GOT3 (cell line): ENCODE measurements around the gene PRAC2.

Experiments
- DNase-seq: peaks from one replicate; lab custom pipeline; 2025; ENCODE audit warnings: mixed read lengths; lab: John Stamatoyannopoulos, UW

Gene PRAC2

DNA sequence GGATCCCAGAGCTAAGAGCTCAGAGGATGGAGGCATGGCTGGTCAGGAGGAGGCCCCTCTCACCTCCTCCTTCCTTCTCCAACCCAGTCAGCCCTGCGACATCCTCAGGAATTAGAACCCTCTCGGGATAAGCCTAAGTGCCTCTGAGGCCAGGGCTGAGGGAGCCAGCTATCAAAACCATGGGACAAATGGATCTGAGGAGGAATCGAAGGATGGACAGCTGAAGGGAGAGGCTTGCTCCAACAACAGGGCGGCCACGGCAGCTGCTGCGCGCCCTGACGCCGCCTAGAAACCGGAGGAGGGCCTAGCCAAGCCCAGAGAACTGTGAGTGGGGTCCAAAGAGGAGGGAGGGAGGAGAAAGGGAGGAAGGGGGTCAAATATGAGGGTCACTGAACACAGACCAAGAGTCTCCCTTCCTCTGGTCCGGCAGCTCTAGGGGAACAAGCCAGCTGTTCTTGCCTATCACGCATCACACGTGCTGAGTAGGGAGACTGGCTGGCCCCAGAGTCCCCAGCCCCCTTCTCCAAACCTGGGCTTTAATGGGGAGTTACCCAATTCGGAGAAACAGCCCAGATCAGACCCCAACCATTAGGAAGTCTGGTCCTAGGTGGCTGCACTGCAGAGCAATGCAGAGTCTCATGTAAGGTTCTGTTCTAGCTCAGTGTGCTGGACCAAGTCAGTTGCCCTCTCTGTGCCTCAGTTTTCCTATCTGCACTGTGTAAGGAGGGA is 11.5 kb downstream of the PRAC2 start:
- DNase-seq = no peak

DNA sequence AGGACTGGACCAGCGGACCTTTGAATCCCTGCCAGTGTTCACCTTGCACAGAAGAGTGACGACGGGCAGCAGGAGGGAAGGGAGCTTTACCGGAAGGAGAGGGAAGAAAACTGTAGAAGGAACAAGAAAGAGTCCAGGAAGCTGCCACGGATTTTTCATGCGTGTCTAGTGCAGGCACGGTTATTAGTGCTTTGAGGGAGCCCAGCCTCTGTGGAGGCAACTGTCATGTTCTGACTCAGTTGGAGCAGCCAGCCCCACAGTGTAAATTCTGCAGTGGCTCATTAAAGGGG is 12.0 kb downstream of the PRAC2 start:
- DNase-seq = no peak

DNA sequence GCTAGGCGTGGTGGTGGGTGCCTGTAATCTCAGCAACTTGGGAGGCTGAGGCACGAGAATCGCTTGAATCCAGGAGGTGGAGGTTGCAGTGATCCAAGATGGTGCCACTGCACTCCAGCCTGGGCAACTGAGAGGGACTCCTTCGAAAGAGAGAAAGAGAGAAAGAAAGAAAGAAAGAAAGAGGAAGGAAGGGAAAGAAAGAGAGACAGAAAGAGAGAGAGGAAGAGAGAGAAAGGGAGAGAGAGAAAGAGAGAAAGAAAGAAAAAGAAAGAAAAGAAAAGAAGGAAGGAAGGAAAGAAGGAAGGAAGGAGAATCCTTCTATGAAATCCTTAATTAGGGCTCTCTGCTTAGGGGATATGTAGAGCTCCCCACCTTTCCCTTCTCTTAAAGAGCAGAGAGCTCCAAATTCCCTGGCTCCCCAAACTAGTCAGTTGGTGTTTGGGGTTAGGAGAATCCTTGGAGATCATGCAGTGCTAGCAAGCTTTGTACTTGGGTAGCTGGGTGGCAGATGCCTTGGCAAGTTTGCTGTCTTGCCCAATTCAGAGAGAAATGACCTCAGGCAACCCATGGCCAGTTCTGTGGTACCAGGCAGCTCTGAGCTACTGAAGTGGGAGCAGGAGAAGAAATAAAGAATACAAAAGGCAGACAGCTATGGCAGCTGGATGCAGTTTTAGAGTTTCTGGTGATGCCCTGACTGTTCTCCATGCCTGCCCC is 14.5 kb downstream of the PRAC2 start:
- no peak for DNase-seq

DNA sequence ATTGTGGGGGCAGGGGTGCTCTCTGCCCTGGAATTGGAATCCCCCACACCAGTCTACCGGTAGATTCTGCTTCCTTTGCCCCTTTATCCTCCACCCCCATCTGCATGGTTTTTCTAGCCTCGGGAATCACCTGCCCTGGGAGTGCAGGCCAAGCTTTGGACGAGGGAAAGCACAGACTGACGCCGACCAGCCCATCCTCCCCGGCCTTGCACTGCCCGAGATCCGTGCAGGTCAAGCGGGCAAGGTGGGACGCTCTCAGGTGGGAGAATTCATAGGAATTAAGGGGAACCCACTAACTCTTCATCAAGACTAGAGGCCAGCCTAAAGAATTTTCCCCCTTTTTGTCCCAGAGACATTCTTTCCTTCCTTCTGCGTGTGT is 15.4 kb downstream of the PRAC2 start:
- DNase-seq = no peak

DNA sequence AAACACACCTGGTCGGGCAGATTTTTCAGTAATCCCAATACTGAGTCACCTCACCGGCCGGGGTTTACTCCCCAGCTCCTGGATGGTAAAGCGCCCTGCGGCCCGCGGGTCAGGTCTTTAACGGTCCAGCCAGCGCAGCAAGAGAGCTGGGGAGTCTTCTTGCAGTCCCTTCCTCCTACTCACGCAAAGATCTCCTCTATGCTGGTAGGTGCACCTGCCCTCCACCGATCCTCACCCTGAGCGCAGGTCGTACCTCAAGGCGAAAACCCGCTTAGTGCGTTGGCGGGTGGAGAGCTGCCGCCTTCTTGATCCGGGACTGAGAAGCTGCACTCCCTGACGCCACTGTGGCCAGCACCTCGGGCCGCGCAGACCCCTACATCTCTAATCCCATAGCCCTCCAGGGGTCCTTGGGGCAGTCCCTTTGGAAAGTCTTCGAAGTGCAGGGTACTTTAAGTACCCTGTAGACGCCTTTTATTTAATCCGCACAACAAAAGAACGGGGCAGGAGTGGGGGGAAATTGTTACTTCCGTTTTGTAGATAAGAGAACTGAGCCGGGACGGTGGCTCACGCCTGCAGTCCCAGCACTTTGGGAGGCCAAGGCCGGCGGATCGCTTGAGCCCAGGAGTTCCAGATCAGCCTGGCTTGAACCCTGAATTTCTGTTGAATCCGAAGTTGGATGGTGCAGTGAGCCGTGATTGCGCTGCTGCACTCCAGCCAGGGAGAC is 16.0 kb downstream of the PRAC2 start:
- no peak for DNase-seq

DNA sequence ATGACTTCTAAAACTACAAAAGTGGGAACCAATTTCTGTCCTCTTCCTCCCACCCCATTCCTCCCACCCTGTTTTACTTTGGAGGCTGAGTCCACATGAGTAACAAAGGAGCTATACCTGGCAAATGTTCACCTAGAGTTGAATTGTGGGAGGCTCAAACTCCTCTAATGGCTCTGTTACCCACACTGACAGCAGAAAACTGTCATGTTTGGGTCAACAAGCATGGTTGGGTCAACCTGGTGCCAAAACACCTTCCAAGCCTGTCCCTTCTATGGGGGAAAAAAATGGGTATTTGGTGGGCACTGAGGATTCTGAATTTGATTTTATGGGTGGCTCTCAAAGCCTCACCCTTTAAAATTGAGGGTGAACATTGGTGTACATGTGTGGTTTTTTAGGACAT is 17.6 kb downstream of the PRAC2 start:
- DNase-seq = no peak

DNA sequence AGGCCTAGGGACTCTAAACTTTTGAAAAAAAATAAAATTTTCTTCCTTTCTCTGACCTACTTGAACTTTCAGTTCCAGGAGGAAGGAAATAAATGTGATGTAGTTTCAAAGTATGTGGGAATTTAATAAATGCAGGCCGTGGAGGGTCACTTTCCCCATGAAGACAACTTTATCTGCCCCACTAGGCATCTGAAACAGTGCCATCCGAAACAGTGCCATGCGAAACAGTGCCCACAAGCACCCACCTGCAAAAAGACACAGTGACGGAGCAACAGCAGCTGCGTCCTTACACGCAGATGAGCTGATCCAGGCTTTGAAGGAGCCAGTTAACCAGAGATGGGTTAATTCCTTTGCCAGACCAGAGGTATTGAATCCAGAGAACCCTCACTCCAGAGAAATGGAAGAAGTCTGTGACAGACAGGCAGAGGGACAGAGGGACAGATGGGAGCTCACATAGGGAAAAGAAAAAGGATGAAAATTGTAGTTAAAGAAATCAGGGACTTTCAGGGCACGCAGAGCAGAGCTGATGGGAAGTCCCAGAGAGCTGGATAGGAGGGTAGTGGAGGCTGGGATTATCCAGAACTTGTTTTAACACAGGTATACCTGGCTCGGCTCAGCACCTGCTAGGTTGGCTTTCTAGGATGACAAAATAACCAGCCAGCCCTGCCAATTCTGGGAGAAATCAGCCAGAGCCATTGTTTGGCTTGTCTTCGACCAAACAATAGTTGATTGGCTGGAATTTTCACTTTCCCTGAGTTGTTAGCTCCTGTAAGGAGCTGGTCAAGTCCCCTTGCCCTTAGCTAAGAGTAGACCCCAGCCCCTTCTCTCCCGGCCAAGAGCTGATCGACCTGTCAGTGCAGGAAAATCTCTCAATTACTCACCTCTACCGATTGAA is 22.6 kb downstream of the PRAC2 start:
- DNase-seq = no peak

DNA sequence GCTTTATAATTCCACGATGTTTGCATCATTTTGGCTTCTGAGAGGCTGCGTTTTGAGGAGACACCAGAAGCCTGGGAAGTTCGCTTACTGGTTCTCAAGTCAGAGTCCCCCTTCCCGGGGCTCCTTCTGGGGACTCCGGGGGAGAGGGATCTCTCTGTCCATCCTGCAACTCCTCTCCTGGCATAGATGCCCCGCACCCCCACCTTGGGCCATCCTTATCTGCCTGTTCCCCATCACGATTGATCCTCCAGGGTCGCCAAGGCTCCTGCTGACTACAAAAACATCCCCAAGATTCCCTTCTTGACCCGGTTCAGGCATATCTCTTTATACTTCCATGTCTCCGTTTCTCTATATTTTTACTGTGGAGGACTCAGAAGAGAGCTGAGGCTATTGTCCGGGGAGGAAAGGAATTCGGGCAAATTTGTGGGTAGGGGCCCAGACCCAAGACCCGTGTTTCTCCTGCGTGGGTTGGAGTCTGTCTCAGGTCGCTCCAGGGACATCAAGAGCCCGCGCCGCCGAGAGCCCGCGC is 24.0 kb downstream of the PRAC2 start:
- no peak for DNase-seq

DNA sequence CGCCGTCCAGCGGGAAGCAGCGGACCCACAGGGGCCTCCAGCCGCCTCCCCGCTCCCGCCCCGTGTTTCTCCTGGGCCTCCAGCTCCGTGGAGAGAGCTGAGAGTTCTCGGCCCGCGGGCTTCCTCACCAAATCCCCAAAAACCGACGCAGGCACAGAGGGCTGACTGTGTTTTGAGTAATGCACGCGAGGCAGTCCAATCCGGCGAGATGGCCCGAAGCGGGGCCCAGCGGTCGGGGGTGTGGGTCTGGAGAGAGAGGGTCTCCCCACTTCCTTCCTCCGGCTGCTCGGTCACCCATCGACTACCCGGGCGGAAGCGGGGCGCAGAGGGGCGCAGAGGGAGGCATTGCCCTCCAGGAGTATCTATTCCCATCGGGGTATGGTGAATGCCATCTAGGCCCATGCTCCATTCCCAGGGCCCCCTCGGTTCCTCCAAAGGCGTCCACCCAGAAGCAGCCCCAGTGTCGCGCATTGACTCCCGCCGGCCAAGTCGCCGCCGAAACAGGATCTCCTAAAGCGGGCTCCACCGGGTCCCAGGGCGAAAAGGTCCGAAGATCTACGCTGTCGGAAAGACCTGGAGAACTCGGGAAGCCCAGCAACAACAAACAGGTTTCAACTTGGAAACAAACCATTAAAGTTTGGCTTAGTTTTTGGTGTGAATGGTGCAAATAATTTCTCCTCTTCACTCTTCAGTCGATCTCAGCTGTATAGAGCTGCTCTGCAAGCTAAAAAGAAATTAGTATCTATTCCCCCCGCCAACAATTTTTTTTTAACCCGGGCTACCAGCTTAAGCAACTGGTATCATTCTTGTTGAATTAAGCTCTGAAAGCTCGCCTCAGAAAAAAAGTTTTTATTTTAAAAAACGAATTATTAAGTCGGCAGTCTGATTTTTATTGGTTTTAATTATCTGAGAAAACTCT is 24.7 kb downstream of the PRAC2 start:
- DNase-seq = no peak

DNA sequence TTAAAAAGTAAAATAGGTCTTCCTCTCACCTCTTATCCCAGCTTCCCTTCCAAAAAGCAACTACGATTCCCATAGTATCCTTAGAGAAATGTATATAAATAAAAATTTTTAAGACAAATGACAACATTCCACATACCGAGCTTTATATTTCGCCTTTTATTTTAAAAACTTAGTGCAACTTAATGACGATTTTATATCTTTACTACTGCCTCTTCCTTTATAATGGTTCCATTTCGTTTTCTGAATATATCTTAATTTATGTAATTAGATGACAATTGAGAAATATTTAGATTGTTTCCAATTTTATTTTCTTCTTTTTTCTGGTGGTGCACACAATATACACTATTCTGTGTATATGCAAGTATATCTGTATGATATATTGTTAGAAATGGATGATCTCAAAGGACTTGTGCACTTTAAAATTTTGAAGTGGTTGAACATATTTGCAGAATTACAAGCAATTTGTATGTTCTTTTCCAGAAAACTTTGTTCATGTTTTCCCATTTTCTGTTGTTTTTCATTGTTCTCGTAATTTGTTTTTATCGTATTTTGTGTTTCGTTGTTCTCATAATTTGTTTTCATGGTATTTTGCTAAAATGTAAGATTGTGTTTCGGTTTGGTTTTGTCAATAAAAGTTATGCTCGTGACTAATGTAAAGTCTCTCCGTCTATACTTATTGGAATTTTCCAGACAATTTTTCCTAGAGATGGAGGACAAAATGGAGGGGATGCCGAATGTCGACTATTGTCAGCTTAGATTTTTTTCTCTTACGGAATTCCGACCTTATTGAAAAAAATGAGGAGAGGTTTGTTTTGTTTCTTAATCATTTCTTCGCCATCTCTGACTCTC is 26.0 kb downstream of the PRAC2 start:
- no peak for DNase-seq

DNA sequence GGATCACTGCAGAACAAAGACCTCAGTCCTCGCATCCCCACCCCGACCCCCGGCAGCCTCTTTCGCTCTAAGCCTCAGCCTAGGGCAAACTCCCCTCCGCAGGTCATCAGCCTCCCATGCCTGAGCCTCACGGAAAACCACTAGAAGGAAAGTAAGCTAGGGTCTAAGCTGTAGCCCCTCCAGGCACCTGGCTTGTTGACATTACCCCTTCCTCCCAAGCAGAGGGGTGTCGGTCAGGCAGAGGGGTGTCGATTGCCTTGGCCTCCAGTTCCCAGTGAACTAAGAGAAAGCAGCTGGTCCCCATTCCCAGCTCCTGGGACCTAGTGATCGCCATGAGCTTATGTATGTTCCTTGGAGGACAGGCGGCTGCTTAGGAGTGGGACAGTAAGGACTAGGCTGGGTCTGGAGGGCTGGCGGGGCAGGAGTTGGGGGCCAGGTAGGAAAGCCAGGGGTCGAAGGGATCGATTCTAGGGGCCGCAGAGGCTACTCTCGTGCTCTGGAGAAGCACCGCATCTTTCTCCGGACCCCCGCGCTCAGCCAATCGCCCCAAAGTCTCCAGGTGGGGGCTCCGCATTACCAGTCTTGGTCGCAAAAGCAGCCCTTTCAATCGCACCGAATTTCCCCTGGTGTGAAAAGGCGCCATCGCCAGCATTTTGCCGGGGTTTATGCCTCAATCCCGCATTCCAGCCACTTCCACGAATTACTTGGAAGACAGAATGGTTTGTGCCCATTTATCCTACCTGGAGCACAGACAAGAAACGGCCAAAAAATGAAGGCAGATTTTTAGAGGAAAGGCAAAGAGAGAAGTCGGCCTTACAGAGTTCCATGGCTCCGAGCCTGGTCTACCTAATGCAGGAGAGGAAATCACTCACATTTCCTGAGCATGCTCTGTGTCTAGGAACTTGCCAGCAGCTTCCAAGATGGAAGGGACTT is 26.9 kb downstream of the PRAC2 start:
- no peak for DNase-seq

DNA sequence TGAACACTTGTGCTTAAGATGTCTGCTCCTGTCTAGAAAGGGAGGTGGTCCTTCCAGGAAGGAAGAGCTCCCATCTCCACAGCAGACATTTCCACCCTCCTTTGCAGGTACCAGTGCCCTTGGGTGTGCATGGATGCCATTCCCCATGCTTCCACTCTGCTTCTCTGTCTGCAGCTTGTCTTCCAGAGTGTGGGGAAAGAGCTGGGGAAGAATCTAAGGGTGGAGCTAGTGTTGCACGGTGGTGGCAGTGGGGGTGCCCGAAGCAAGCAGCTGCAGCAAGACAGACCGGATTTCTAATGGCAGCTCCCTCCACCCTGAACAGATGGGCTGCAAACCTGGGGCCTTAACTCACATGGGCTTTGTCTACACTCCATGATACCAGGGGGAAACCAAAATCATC is 28.2 kb downstream of the PRAC2 start:
- DNase-seq = no peak

DNA sequence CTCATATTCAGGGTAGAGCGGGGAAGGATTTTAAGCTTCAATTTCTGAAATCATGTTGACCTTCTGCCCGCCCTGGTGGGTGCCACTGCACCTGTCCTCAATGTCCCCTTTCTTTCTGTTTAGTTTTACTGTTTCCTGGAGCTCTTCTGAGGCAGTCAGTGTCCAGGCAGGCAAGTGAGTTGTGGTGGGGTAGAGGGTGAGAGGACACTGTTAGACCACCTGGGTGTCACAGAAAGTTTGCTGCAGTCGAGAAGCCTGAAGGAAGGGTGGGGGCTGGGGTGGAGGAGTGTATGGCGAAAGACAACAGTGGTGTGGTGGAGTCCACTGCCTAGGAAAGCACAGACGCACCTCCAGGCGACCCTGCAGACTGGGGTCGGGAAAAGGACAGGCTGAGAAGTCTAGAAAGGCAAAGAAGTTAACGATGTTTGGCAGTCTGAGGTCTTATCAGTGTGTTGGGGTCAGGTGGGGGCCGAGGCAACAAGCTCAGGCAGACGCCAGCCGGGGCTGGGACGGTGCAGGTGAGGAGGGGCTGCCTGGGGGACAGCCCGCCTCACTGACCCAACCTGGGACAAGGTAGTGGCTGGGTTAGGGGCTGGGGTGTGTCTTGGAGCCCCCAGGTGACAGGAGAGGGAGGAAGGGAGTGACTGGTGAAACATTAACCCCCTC is 28.9 kb downstream of the PRAC2 start:
- no peak for DNase-seq

DNA sequence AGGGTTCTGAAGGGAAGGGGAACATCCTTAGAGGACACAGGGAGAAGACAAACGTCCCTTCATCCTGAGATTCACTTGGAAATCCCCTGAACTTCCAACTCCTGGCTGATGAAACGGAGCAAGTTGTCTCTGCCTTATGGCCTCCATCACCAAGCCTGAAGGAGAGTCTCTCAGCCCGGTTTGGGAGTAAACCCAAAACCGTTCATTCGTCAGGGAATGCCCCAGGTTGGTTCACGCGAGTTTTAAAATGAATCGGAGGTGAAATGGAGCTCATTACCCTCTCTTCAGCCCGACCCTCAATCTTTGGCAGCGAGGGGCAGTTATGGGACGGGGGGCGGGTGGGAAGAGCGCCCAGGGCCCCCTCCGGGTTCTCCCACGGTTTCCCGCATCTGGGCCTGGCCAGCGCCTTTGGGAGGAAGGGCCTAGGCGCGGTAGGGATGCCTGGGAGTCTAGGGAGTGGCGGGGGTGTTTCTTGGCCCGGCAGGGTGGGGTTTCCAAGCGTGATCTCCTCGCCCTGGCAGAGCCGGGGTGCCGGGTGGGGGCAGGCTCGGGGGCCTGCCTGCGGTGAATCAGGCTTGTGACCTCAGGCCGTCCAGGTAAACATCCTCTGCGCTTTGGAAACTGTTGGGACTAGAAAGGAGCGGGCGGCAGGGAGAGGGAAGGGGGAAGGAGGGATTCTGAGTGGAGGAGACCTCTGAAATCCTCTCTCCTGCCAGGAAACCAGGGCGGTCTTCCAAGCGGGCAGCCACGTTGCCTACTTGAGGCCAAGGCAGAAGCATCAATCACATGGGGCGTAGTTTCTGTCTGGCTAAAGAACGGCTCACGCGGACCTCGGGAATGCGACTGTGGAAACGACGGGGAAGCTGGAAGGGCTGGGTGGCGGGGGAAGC is 29.7 kb downstream of the PRAC2 start:
- no peak for DNase-seq

DNA sequence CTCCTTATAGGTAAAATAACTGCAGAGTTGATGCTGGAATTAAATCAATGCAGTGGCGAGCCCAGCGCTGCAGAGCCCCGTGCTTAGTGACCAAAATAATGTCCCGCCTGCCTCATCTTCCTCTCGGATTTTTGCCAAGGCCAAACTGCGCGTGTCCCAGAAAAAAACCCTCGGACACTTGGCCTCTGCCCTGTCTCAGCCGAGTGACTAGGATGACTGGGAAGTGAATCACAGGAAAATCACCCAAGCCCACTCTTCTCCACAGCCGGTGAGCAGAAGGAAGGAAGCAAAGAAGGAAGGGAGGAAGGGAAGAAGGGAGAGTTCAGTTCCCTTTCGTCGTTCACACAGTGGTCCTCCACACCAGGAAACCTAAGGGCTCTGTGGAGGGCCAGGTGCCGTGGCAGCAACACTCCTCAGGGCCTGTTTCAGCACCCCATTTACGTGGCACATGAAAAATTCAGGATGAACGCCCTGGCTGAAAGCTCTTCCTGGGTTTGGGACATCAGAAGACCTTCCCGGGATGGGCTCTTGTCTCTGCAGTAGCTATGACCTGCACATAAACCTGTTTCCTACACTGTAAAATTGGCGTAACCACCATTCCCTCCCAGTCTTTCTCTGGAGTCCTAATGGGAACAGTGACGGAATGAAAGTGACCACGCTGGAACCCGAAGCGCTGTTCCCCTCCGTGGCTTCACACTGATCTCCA is 31.0 kb downstream of the PRAC2 start:
- DNase-seq = no peak

DNA sequence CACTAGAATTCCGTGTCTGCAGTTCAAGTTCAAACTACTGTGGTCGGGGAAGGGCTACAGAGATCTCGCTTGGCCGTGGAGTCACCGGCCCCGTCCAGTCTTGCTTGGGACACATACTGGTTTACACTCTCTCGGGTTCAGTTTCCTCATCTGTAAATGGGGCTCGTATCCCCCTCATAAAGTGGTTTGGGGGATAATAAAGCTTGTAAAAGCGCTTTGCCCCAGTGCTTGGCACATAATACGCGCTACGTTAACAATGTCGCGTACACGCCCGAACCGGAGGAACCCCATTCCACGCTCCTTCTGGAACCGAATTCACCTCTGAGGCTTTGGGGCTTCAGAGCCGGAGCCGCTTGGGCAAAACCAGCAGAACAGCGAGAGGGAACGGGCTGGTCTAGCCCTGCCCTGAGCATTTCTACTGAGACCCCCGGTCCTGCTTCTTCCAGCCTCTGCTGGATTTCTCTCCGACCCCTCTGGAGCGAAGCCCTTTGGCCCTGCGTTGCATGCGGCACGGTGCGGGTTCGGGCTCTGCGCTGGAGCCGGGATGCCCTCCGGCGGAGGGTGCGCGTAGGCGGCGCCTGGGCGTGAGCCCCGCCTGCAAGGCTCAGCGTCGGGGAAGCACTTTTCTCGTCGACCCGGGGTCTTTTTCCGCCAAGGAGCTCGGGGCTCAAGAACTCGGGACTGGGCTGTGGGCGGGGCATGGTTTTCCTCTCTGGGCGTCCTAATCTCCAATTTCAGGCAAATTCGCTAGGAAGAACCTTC is 31.7 kb downstream of the PRAC2 start:
- no peak for DNase-seq
